Rectal smooth muscle tissue (tissue), 1 donor: ENCODE measurements around the gene SRCAP.

Experiments
- H3K27ac ChIP-seq: one replicate; pipeline ENCODE4 v1.7.0; 2013; ENCODE audit warnings: low read depth, low read length, inconsistent platforms
- H3K27me3 ChIP-seq: one replicate; pipeline ENCODE4 v1.7.0; 2013; ENCODE audit warnings: low read length; ENCODE audit not compliant: control insufficient read depth, insufficient read depth
- H3K36me3 ChIP-seq: one replicate; pipeline ENCODE4 v1.7.0; 2013; ENCODE audit warnings: low read length; ENCODE audit not compliant: control insufficient read depth, insufficient read depth
- H3K4me1 ChIP-seq: one replicate; pipeline ENCODE4 v1.7.0; 2013; ENCODE audit warnings: low read length; ENCODE audit not compliant: control insufficient read depth, insufficient read depth
- H3K4me3 ChIP-seq: one replicate; pipeline ENCODE4 v1.7.0; 2013; ENCODE audit warnings: low read length
- H3K9ac ChIP-seq: one replicate; pipeline ENCODE4 v1.7.0; 2013; ENCODE audit warnings: low read length

Gene SRCAP

DNA sequence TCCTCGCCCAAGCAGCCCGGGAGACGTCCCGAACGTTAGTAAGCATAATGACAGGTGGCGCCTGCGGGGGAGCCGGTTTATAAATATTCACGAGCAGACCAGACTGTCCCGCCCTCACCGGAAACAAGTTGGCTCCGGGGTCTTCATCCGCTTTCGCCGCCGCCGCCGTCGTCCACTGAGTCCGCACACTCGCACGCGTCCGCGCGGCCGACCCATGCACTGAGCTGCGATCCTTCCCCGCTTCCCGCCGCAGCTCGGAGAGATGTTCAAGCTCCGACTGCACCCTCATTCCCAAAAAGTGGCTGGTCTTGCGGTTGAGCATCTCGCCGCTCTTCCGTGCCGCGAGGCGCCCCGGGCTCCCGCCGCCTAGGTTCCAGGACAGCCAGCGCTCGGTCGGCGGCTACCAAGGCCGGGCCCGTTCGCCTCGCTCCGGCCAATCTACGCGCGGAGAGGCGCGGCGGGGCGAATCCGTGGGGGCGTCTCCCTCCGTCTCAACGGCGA is 62.5 kb downstream of the SRCAP start:
- H3K4me1 ChIP-seq, result peaks cover 19% of the 10 kb centered on the region

DNA sequence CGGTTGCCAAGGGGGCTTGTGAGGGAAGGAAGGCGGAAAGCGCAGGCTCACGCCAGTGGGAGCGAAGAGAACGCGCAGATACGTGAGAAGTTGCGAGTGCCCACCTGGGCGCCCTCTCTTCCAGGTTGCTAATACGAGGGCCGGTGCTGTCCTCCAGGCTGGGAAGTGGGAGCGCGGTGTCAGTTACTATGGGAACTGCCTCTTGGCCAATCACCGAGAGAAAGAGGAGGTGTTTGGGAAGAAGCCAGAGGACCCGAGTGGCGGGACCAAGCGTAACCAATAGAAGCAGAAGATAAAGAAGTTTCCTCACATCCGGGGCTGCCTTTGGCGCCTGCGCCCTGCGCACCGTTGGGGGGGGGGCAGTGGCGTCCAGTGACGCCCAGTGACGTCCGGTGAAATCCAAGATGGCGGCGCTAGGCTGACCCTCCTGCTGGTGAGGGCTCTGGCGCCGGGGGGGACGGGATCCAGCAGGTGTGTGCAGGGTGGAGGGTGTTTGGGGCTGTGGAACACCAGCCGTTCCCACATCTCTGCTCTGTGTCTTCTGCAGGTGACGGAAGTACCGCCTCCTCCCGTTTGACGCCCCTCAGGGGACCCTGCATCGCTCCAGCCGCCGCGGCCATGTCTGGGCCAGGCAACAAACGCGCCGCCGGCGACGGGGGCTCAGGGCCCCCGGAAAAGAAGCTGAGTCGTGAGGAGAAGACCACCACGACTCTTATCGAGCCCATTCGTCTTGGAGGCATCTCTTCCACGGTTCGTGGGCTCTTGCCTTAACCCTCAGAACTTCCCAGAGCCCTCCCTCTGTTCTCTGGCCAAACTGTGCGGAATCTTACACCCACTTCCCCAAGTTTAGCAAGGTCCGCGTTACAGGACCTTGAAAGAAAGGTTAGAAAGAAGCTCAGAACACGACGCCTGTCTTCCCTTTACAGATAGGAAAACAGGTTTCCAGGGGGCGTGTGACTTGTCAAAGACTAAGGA is 63.2 kb downstream of the SRCAP start, which contains the start of the genes CFAP119 and RNF40:
TSS of gene CFAP119 (minus strand) at position 135 of the 975 bp plus-strand sequence. CDS start 314 bp downstream, outside the sequence.
TSS of gene RNF40 (plus strand) at position 395 of the 975 bp plus-strand sequence. CDS start at position 619, 224 bp downstream.
- peak within 1 kb of the TSS; percentile 96 for H3K4me3 ChIP-seq
- peak within 1 kb of the TSS; percentile 89 for H3K9ac ChIP-seq
- peak within 1 kb of the TSS; percentile 72 for H3K27ac ChIP-seq
- peaks cover 19% of the 10 kb centered on the region for H3K4me1 ChIP-seq
- no peaks in the 10 kb centered on the region for H3K27me3 ChIP-seq
- peaks cover 30% of the 10 kb centered on the region for H3K36me3 ChIP-seq

More for the DNA sequence above, 62.5 kb downstream of the SRCAP start:
- H3K27ac ChIP-seq, result peak overlapping the region; percentile 24
- H3K9ac ChIP-seq, result no peak overlapping the region
- peaks cover 30% of the 10 kb centered on the region for H3K36me3 ChIP-seq
- H3K27me3 ChIP-seq, result no peaks in the 10 kb centered on the region
- H3K4me3 ChIP-seq, result peak overlapping the region; percentile 94

DNA sequence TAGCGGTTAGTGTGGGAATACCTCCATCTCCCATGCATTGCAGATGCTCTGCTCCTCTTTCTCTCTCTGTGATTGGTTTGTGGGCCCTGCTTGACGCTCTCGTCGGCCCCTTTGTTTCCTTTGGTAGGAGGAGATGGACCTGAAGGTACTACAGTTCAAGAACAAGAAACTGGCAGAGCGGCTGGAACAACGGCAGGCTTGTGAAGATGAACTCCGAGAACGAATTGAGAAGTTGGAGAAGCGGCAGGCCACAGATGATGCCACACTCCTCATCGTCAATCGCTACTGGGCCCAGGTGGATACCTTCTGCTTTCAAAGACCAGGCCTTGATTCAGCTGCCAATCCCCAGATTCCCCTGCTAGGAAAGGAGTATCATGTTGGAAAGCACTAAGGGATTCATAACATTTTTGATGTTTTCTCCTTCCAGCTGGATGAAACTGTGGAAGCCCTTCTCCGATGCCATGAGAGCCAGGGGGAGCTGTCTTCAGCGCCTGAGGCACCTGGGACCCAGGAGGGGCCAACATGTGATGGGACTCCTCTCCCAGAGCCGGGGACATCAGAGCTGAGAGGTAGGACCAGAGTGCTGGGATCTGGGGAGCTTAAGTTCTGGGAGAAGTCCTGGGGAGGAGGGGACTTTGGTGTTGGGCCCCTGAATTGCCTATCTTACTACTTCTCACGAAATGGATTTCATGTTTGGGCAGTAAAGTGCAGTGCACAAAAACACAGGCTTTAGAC is 64.2 kb downstream of the SRCAP start:
- H3K36me3 ChIP-seq, result peaks cover 33% of the 10 kb centered on the region
- H3K9ac ChIP-seq, result no peak overlapping the region
- H3K4me1 ChIP-seq, result peaks cover 19% of the 10 kb centered on the region
- H3K4me3 ChIP-seq, result peak overlapping the region; percentile 96
- H3K27me3 ChIP-seq, result no peaks in the 10 kb centered on the region
- peak overlapping the region; percentile 72 for H3K27ac ChIP-seq

DNA sequence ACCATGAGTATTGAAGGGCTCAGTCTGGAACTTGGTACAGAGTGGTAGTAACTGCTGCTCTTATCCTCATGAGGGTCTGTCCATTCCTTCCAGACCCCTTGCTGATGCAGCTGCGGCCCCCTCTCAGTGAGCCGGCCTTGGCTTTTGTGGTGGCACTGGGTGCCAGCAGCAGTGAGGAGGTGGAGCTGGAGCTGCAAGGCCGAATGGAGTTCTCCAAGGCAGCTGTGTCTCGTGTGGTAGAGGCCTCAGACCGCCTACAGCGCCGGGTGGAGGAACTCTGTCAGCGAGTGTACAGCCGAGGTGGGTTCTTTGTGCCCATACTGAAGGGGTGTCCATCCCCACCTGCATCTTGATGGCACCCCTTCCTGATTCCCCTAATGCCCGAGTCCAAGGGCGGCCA is 65.1 kb downstream of the SRCAP start:
- Histone ChIP-seq H3K4me3 (no peak overlapping the region), H3K36me3 (peaks cover 42% of the 10 kb centered on the region), H3K4me1 (peaks cover 19% of the 10 kb centered on the region), H3K27me3 (no peaks in the 10 kb centered on the region), H3K9ac (no peak overlapping the region), H3K27ac (no peak overlapping the region)

DNA sequence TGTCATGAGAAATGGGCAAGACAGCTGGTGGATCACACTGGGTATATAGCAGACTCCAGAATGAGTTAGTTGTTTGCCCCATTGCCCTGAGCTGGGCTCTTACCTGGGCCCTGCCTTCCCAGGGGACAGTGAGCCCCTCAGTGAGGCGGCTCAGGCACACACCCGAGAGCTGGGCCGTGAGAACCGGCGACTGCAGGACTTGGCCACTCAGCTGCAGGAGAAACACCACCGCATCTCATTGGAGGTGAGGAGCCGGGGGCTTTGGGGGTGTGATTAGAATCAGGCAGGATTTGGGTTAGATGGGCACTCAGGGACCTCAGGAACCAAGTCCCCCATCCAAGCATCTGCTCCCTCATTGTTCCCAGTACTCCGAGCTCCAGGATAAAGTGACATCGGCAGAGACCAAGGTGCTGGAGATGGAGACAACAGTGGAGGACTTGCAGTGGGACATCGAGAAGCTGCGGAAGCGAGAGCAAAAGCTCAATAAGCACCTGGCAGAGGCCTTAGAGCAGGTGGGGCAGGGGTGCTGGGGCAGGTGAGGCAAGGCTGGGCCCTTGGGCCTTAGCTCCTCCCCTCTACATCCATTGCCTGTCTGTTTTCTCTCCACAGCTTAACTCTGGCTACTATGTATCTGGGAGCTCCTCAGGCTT is 66.0 kb downstream of the SRCAP start:
- Histone ChIP-seq H3K9ac (no peak overlapping the region), H3K36me3 (peaks cover 47% of the 10 kb centered on the region), H3K4me3 (no peak overlapping the region), H3K27me3 (no peaks in the 10 kb centered on the region), H3K4me1 (peaks cover 19% of the 10 kb centered on the region), H3K27ac (no peak overlapping the region)

DNA sequence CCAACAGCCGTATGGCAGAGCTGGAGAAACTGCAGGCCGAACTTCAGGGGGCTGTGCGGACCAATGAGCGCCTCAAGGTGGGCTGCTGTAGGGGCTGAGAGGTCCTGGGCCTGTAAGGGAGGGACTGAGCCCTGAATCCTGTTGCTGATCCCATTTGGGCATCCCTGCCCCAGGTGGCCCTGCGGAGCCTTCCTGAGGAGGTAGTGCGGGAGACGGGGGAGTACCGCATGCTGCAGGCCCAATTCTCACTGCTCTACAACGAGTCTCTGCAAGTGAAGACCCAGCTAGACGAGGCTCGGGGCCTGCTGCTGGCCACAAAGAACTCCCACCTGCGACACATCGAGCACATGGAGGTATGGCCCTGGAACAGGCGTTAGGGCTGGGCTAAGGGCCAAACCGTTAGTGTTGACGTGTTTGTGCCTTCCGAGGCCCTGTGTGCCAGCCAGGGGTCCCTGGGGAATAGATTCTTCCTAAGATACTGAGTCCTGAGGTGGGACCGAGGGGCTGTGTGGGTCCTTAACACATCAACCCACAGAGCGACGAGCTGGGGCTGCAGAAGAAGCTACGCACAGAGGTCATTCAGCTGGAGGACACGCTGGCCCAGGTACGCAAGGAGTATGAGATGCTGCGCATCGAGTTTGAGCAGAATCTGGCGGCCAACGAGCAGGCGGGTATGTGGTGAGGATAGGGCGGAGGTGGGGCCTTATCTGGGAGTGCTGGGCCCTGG is 67.4 kb downstream of the SRCAP start:
- Histone ChIP-seq H3K4me1 (peaks cover 13% of the 10 kb centered on the region), H3K4me3 (no peak overlapping the region), H3K9ac (no peak overlapping the region), H3K27me3 (no peaks in the 10 kb centered on the region), H3K36me3 (peaks cover 54% of the 10 kb centered on the region), H3K27ac (no peak overlapping the region)

DNA sequence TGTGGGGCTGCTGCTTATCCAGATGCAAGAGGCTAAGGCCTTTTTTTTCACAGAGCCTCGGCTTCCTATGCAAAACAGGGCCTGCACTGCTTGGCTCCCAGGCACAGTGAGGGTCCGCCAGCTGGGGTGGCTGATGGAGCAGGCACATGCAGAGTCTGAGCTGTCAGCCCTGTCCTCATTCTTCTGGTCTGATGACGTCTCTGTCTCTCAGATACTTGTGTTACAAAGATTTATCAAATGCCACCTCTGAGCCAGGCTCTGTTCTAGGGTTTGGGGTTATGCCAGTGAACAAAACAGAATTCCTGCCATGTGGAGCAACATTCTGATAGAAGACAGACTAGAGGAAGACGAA is 67.9 kb downstream of the SRCAP start:
- Histone ChIP-seq H3K4me1 (peaks cover 12% of the 10 kb centered on the region), H3K4me3 (no peak overlapping the region), H3K36me3 (peaks cover 59% of the 10 kb centered on the region), H3K9ac (no peak overlapping the region), H3K27me3 (no peaks in the 10 kb centered on the region), H3K27ac (no peak overlapping the region)

DNA sequence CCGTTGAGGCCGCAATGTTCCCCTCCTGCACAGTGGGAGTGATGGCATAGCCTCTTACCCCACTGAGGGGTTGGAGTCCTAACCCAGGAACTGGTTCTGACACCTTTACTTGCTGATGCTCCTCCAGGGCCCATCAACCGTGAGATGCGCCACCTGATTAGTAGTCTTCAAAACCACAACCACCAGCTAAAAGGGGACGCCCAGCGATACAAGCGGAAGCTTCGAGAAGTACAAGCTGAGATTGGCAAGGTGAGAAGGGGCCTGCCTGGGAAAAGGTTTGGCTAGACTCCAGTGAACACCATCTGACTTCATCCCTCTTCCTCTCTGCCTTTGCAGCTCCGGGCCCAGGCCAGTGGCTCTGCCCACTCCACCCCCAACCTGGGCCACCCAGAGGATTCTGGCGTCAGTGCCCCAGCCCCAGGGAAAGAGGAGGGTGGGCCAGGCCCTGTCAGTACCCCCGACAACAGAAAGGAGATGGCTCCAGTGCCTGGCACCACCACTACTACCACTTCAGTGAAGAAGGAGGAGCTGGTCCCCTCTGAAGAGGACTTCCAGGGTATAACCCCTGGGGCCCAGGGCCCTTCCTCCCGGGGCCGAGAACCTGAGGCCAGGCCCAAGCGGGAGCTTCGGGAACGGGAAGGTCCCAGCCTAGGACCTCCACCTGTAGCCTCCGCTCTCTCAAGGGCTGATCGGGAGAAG is 68.9 kb downstream of the SRCAP start:
- Histone ChIP-seq H3K27me3 (no peaks in the 10 kb centered on the region), H3K36me3 (peaks cover 68% of the 10 kb centered on the region), H3K4me1 (peaks cover 8% of the 10 kb centered on the region), H3K9ac (no peak overlapping the region), H3K27ac (no peak overlapping the region), H3K4me3 (no peak overlapping the region)

DNA sequence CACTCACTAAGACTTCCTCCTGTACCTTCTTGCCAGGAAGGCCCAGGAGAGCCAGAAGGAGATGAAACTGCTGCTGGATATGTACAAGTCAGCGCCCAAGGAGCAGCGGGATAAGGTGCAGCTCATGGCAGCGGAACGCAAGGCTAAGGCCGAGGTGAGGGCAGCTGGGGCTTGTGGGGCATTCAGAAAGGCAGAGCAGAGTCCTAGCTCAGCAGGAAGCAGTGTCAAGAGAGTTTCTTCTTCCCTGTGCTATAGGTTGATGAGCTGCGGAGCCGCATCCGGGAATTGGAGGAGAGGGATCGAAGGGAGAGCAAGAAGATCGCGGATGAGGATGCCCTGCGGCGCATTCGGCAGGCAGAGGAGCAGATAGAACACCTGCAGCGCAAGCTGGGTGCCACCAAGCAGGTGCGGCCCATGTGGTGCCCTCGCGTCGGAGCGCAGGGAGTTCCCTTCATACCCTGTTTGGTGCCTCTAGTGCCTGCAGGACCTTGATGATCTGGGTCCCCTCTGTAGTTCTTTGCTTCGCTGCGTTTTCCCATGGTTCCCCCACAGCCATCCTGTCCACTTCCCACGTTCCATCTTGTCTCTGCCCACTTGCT is 69.7 kb downstream of the SRCAP start:
- Histone ChIP-seq H3K36me3 (peaks cover 71% of the 10 kb centered on the region), H3K27me3 (no peaks in the 10 kb centered on the region), H3K27ac (no peak overlapping the region), H3K4me3 (no peak overlapping the region), H3K4me1 (peaks cover under 1% of the 10 kb centered on the region), H3K9ac (no peak overlapping the region)

DNA sequence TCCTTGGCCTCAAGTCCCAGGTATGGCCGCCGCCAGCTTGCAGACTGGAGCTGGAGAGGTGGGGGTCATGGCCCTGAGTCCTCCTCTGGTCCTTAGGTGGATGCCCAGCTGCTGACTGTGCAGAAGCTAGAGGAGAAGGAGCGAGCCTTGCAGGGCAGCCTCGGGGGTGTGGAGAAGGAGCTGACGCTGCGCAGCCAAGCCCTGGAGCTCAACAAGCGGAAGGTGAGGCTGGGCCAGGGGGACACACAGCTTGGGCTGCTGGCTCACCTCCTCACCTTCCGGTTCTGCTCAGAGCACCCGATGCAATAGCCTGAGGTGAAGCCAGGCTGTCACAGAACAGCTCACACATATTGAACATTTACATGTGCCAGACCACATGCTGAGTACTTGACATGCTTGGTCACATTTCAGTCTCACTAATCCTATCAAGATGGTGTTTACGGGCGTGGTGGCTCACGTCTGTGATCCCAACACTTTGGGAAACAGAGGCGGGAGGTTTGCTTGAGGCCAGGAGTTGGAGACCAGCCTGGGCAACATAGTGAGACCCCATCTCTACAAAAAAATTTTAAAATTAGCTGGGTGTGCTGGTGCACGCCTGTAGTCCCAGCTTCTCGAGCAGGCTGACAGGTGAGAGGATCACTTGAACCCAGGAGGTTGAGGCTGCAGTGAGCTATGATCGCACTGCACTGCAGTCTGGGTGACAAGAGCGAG is 70.6 kb downstream of the SRCAP start:
- Histone ChIP-seq H3K27me3 (no peaks in the 10 kb centered on the region), H3K27ac (no peak overlapping the region), H3K4me3 (no peak overlapping the region), H3K36me3 (peaks cover 70% of the 10 kb centered on the region), H3K4me1 (no peaks in the 10 kb centered on the region), H3K9ac (no peak overlapping the region)
